GM18511 (cell line): ENCODE results near the gene PCSK1.
A peak's percentile ranks its signal among the peaks of the same experiment; 100 is the strongest.
"Not testable (repeated sequence)": the region's sequence is repeated elsewhere in the genome, so short reads cannot be mapped to it uniquely, and the experiment has no call there.

Experiments
- ATAC-seq: cut with Tn5 transposase; IDR thresholded peaks from one replicate; pipeline ENCODE4 v1.9.1; 2021; ENCODE audit warnings: mild to moderate bottlenecking, moderate library complexity; ENCODE audit not compliant: unreplicated experiment

The PCSK1 gene

GRCh38 chr5:96374653-96375052 is 58.4 kb downstream of the PCSK1 start:
- no peak for ATAC-seq

GRCh38 chr5:96373381-96373733 is 59.7 kb downstream of the PCSK1 start:
- no peak for ATAC-seq

DNA sequence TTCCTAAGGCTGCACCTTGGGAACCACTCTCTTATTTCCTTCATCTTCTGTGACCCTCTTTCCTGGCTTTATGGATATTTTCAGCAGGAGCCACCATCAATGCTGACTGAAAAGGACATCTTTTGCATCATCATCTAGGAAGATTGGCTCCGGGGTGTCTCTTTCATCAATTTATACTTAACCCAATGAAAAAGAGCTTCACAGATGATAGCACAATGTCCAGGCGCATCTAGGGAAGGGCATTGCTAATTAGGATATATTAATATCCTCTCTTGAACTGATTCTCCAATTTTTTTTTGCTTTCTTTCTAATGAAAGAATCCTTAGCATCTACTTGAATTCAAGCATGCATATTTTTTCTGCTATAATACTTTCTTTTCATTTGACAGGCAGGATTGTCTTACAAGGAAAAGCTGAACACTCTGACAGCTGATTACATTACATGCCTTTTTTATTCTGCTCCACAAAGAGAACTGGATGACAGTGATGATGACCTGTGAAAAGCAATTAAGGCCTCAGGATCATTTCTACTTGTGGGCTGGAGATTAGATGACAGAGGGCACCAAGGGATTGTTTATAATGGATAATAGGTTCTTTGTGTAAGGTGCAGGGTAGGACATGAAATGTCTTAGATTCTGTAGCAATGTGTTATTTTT is 60.2 kb downstream of the PCSK1 start:
- ATAC-seq = no peak

- ATAC-seq = no peak
Observed at GRCh38 chr5:96370976-96371375, 62.1 kb downstream of the PCSK1 start.

- ATAC-seq = not testable (repeated sequence)
Observed at GRCh38 chr5:96367337-96367736, 65.7 kb downstream of the PCSK1 start.

DNA sequence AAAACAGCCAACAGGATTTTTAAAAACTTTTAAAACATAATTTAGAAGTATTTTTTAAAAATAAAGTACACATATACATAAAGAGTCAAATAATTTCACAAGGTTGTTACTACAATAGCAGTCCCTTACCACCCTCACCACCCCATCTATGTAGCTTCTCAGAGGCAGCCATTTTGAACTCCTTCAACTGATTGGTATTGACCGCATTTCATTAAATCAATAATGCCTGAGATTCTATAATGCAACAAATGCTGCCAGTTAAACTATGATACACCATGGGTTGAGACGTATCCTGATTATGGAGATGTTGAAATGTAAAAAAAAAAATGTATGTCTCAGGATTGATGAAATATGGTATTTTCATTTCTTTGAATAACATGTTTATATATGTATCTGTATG is 78.8 kb downstream of the PCSK1 start:
- ATAC-seq = no peak

GRCh38 chr5:96353220-96353619 is 79.8 kb downstream of the PCSK1 start:
- ATAC-seq = no peak

- ATAC-seq = no peak
Observed at GRCh38 chr5:96350678-96351077, 82.4 kb downstream of the PCSK1 start.

GRCh38 chr5:96348536-96348935 is 84.5 kb downstream of the PCSK1 start:
- ATAC-seq = no peak

GRCh38 chr5:96347502-96348292 is 85.4 kb downstream of the PCSK1 start:
- ATAC-seq = no peak

DNA sequence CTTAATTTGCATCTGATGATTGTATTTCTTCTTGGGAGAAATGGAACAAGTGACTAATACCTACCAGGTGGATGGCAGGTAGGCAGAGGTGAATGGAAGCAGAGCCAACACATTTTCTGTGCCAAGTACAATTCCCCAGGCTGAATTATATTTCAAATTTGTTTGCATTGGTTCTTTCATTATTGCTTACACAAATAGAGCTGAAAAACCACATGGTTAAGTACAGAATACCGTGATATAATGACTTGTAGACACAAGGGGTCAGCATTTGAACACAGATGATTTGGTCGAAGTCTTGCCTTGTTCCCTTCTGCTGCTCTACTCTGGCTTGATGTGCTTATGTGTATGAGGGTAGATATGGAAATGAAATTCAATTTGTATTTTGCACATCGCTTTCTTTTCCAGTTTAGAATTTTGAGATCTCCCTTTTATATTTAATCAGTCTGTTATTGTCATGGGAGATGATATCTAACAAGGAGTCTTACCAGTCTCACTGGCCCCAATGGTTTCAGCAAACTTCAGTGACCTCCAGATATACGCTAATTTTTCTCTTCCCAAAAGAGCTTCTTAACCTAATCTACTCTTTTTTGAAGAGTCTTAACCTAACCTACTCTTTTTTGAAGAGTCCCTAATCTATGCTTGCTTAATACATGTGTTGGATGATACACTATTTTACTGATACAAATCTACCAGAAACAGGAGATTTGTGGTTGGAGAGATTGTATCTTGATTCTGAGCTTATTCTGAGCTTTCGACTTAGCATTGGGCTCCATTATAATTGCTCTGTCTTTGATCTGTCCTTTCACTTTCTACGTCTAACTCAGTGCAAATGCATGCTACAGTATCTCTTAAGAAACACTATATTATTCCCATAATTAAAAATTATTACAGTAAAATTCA is 88.1 kb downstream of the PCSK1 start:
- ATAC-seq = peak; percentile 93

DNA sequence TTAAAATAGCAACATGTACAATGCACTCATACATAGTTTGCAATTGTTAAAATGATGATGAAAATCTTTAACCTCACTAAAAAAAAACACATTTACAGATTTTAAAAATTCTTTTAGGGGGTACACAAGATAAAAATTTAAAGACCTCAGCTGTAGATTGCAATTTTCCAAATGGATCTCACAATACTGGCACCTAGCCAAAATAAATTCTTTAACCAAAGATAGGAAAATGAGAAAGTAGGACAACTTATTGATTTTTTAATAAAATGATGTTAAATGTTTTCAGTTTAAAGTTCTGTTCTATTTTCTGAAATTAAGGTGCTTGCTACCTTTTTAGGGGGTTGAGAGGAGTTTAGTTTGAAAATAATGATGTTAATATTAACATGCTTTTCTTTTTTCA is 90.0 kb downstream of the PCSK1 start:
- no peak for ATAC-seq

- no peak for ATAC-seq
Observed at GRCh38 chr5:96342581-96342980, 90.5 kb downstream of the PCSK1 start.
